GM12878 (cell line): ENCODE results near the gene RARG. TPM values are rescaled to one million over a fixed set of nuclear protein-coding genes. Genes with fewer than 3 reads are reported as not detected.

Experiments
- ATAC-seq: fragments of 200-7000 bp; cut with Tn5 transposase; 3 replicates; pipeline ENCODE4 v1.9.1; 2020; ENCODE audit warnings: mild to moderate bottlenecking, moderate library complexity
- BruUV-seq: library from RNA; stranded (reverse); fragments of 400-500 nt; replicated peaks from 2 replicates; lab custom pipeline; 2021; lab: Mats Ljungman, UMichigan
- CTCF ChIA-PET: fragments of 300-600 bp; sonication (Branson Sonifier 250); formaldehyde crosslinking; extraction: SDS; loops from one replicate; lab custom pipeline; 2021; ENCODE audit warnings: inconsistent platforms; lab: Yijun Ruan, JAX
- POLR2A ChIA-PET: fragments of 350-600 bp; formaldehyde crosslinking; extraction: SDS; loops from one replicate; lab custom pipeline; 2021; ENCODE audit warnings: inconsistent platforms; lab: Charles Lee
- RAD21 ChIA-PET: fragments of 300-600 bp; sonication (Branson Sonifier 250); formaldehyde crosslinking; loops from one replicate; lab custom pipeline; 2023; ENCODE audit warnings: antibody characterized with exemption; ENCODE audit not compliant: unreplicated experiment; lab: Charles Lee
- SMC1A ChIA-PET: fragments of 300-600 bp; sonication (Branson Sonifier 250); formaldehyde crosslinking; loops from one replicate; lab custom pipeline; 2023; ENCODE audit not compliant: unreplicated experiment, uncharacterized antibody; lab: Charles Lee
- DNase-seq: peaks from one replicate; pipeline ENCODE4 v3.0.0-alpha.2; 2011; ENCODE audit warnings: low read depth, low spot score
- FAIRE-seq: peaks from 3 replicates; lab custom pipeline; 2011; peaks lifted over from hg19 to GRCh38; lab: Jason Lieb, UNC
- H2AFZ ChIP-seq: 2 replicates; pipeline ENCODE4 v1.6.0; 2011; ENCODE audit warnings: low read depth, low read length, control low read depth; ENCODE audit not compliant: control insufficient read depth
- H3K27ac ChIP-seq: 2 replicates; pipeline ENCODE4 v1.5.1; 2011; ENCODE audit warnings: control low read depth; ENCODE audit not compliant: control insufficient read depth, insufficient read depth
- H3K27me3 ChIP-seq, 2 experiments: replicated peaks in 1 of 2; 2 replicates each; pipeline versions ENCODE4 v1.6.0 to v1.6.1; 2011; ENCODE audit warnings: low read length in 1 of 2; ENCODE audit not compliant: control insufficient read depth in 2 of 2, insufficient read depth in 2 of 2
- H3K36me3 ChIP-seq, 2 experiments: 2 replicates each; pipeline ENCODE4 v1.5.1; 2011; ENCODE audit warnings: low read length in 1 of 2; ENCODE audit not compliant: control insufficient read depth in 2 of 2, insufficient read depth in 2 of 2
- H3K4me1 ChIP-seq: 2 replicates; pipeline ENCODE4 v1.6.1; 2011; ENCODE audit warnings: mild to moderate bottlenecking, low read length, moderate library complexity, mixed read lengths; ENCODE audit not compliant: control insufficient read depth, insufficient read depth
- H3K4me2 ChIP-seq: 2 replicates; pipeline ENCODE4 v1.6.0; 2011; ENCODE audit warnings: control low read depth; ENCODE audit not compliant: control insufficient read depth, insufficient read depth
- H3K4me3 ChIP-seq: fragments of 200-600 bp; sonication (generic); 2 replicates; pipeline ENCODE4 v1.5.1; 2016
- H3K79me2 ChIP-seq: 2 replicates; pipeline ENCODE4 v1.6.0; 2011; ENCODE audit warnings: low read length; ENCODE audit not compliant: control insufficient read depth, insufficient read depth
- H3K9ac ChIP-seq: 2 replicates; pipeline ENCODE4 v1.8.0; 2011; ENCODE audit warnings: low read length, control low read depth, mixed read lengths; ENCODE audit not compliant: control insufficient read depth, insufficient read depth
- H3K9me3 ChIP-seq: replicated peaks from 3 replicates; pipeline ENCODE4 v1.5.1; 2011; ENCODE audit warnings: mild to moderate bottlenecking, low read length; ENCODE audit not compliant: control insufficient read depth, insufficient read depth
- H4K20me1 ChIP-seq: 2 replicates; pipeline ENCODE4 v1.6.0; 2011; ENCODE audit not compliant: control insufficient read depth, insufficient read depth
- DPF2 ChIP-seq: fragments of 450-650 bp; IDR thresholded peaks from 2 replicates; pipeline ENCODE4 v1.6.1; 2017; ENCODE audit warnings: mild to moderate bottlenecking
- GATAD2B ChIP-seq: fragments of 450-650 bp; conservative IDR thresholded peaks from 2 replicates; pipeline ENCODE4 v1.6.1; 2017; ENCODE audit warnings: low read depth, mild to moderate bottlenecking, moderate library complexity
- NBN ChIP-seq: fragments of 450-650 bp; IDR thresholded peaks from 2 replicates; pipeline ENCODE4 v1.6.1; 2016
- NR2C1 ChIP-seq: fragments of 450-650 bp; IDR thresholded peaks from 2 replicates; pipeline ENCODE4 v1.6.1; 2017; ENCODE audit warnings: antibody characterized with exemption, mild to moderate bottlenecking, moderate library complexity
- PKNOX1 ChIP-seq: fragments of 450-650 bp; IDR thresholded peaks from 2 replicates; pipeline ENCODE4 v1.6.1; 2016; ENCODE audit warnings: mild to moderate bottlenecking
- RCOR1 ChIP-seq: conservative IDR thresholded peaks from 2 replicates; pipeline ENCODE4 v1.6.1; 2012; ENCODE audit warnings: low read depth, low read length, improper control_type of control experiment
- SKIL ChIP-seq: fragments of 450-650 bp; IDR thresholded peaks from 2 replicates; pipeline ENCODE4 v1.6.1; 2017; ENCODE audit warnings: mild to moderate bottlenecking, low read depth, inconsistent platforms; ENCODE audit not compliant: poor library complexity, severe bottlenecking
- SMARCA5 ChIP-seq: fragments of 450-650 bp; IDR thresholded peaks from 2 replicates; pipeline ENCODE4 v1.6.1; 2017; ENCODE audit warnings: mild to moderate bottlenecking
- SREBF2 ChIP-seq: IDR thresholded peaks from 2 replicates; pipeline ENCODE4 v1.6.1; 2012; ENCODE audit warnings: mild to moderate bottlenecking, low read length
- TCF3 ChIP-seq: IDR thresholded peaks from 2 replicates; pipeline ENCODE4 v1.6.1; 2012; ENCODE audit warnings: low read depth, mild to moderate bottlenecking, low read length, borderline replicate concordance; ENCODE audit not compliant: insufficient read depth
- WGBS: methylation state at CpG from one replicate; pipeline ENCODE4 v1.1.6; 2016; ENCODE audit warnings: low lambda C conversion rate; ENCODE audit not compliant: insufficient replicate concordance, insufficient coverage; ENCODE audit errors: missing lambda C conversion rate; 5-methylcytosine and 5-hydroxymethylcytosine counted together
- in situ Hi-C: fragments of 300-500 bp; cut with MboI; formaldehyde crosslinking; loops from 9 replicates; pipeline ENCODE4 v1.14.3; 2018; ENCODE audit warnings: mixed read lengths
- intact Hi-C: fragments of 100-400 bp; cut with micrococcal nuclease; formaldehyde crosslinking; loops from one replicate; pipeline ENCODE4 v1.14.2; 2022; ENCODE audit not compliant: unreplicated experiment
- polyA plus RNA-seq, 11 experiments: library from polyadenylated mRNA; depleted of rRNA in 4 of 11; unstranded in 6 of 11; stranded (reverse) in 5 of 11; fragments of >200 nt; fragmentation: Nextera tagmentation in 4 of 11; fragmentation: Illumina TruSeq in 1 of 11; extraction: Ambion mirVana in 4 of 11; extraction: Trizol in 1 of 11; gene quantifications; 1 replicate in 1 of 11; 2 replicates in 10 of 11; pipeline versions ENCODE4 v1.2.1 to v1.2.3, GENCODE V29; 2011 to 2016; ENCODE audit warnings: inconsistent platforms in 2 of 11, missing spikeins in 2 of 11, low read depth in 1 of 11
- total RNA-seq, 4 experiments: library from RNA; depleted of rRNA in 3 of 4; stranded (reverse); fragments of >200 nt in 3 of 4; fragmentation: Illumina TruSeq in 1 of 4; extraction: Trizol in 1 of 4; gene quantifications; 2 replicates each; pipeline versions ENCODE4 v1.2.1 to v1.2.3, GENCODE V29; 2013 to 2021
- TF ChIP-seq, protein P1 (sequence below): fragments of 450-650 bp; IDR thresholded peaks from 2 replicates; pipeline ENCODE4 v1.6.1; 2018; ENCODE audit warnings: borderline replicate concordance, mild to moderate bottlenecking; ENCODE audit not compliant: partially characterized antibody
- TF ChIP-seq, protein P2 (sequence below): fragments of 450-650 bp; IDR thresholded peaks from 2 replicates; pipeline ENCODE4 v1.6.1; 2017; ENCODE audit warnings: low read depth, mild to moderate bottlenecking, moderate library complexity

RARG gene
- total and polyA plus RNA-seq, 10 of the 15 experiments (the other 5 are each of a cell fraction or from before 2014, with no cell fraction given): 0.27 to 8.1 (median 4.1) TPM

GRCh38 chr12:53251477-53252348 lies 19.7 kb upstream of the RARG start:
- 3% methylated on average over 36 of the region's 51 CpGs for WGBS
- peak overlapping the region; percentile 66 for H3K27ac ChIP-seq
- H3K9me3 ChIP-seq: no peaks in the 10 kb centered on the region
- peaks cover 28% of the 10 kb centered on the region for H3K4me1 ChIP-seq
- peaks cover 13% of the 10 kb centered on the region for H3K79me2 ChIP-seq
- ChIA-PET RAD21 (interaction anchor here (0.7 to 4.3 kb wide), 21 partner anchors 17 to 186 kb away, joined by 3 to 101 read pairs (median 4); partner anchors contain the start of genes CSAD, ESPL1, PFDN5 and ZNF740), SMC1A (interaction anchor here (0.5 to 6.4 kb wide), 15 partner anchors 12 to 186 kb away, joined by 3 to 63 read pairs (median 5); partner anchors contain the start of gene ESPL1), CTCF (interaction anchor here (0.7 to 7.4 kb wide), 24 partner anchors 9 to 93 kb away, joined by 3 to 136 read pairs (median 5); partner anchors contain the start of genes AAAS, ESPL1, ITGB7 and MYG1), POLR2A (interaction anchor here (0.8 to 4.0 kb wide), 6 partner anchors 17 to 53 kb away, joined by 3 to 19 read pairs (median 4); partner anchors contain the start of genes ESPL1 and PFDN5)
- intact Hi-C loops: loop anchor here (2.0 kb wide), 2 partner anchors 31 to 39 kb away; no protein-coding TSS in a partner anchor
- no peaks in the 10 kb centered on the region for H4K20me1 ChIP-seq
- H3K36me3 ChIP-seq: peaks cover 0 to 4% of the 10 kb centered on the region in 2 experiments; a peak in 1 of 4 replicates
- peak overlapping the region; percentile 99 for H3K4me3 ChIP-seq
- in situ Hi-C loops: no loop called here
- H3K9ac ChIP-seq: peak overlapping the region; percentile 91
- DNase-seq (peak; percentile 24), FAIRE-seq (peak; percentile 87), ATAC-seq (peak; percentile 92)
- BruUV-seq: TSS peak; percentile 90
- peak overlapping the region; percentile 97 for H2AFZ ChIP-seq
- H3K4me2 ChIP-seq: peak overlapping the region; percentile 73
- no peaks in the 10 kb centered on the region for H3K27me3 ChIP-seq
- TF ChIP-seq TCF3 (0 out of 2 replicates have a peak, but pooled peaks have one; percentile 13), PKNOX1 (peak; percentile 71; the same call in 1 of the 2 replicates), RCOR1 (no peak), SREBF2 (no peak), GATAD2B (peak; percentile 67; the same call in 1 of the 2 replicates), NR2C1 (peak; percentile 10; the same call in 1 of the 2 replicates), DPF2 (0 out of 2 replicates have a peak, but pooled peaks have one; percentile 33), SMARCA5 (peak; percentile 92), NBN (peak; percentile 37; the same call in 1 of the 2 replicates), SKIL (peak; percentile 25)
- TF ChIP-seq, protein P1, sequence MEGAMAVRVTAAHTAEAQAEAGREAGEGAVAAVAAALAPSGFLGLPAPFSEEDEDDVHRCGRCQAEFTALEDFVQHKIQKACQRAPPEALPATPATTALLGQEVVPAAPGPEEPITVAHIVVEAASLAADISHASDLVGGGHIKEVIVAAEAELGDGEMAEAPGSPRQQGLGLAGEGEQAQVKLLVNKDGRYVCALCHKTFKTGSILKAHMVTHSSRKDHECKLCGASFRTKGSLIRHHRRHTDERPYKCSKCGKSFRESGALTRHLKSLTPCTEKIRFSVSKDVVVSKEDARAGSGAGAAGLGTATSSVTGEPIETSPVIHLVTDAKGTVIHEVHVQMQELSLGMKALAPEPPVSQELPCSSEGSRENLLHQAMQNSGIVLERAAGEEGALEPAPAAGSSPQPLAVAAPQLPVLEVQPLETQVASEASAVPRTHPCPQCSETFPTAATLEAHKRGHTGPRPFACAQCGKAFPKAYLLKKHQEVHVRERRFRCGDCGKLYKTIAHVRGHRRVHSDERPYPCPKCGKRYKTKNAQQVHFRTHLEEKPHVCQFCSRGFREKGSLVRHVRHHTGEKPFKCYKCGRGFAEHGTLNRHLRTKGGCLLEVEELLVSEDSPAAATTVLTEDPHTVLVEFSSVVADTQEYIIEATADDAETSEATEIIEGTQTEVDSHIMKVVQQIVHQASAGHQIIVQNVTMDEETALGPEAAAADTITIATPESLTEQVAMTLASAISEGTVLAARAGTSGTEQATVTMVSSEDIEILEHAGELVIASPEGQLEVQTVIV: peak; percentile 63
- TF ChIP-seq, protein P2, sequence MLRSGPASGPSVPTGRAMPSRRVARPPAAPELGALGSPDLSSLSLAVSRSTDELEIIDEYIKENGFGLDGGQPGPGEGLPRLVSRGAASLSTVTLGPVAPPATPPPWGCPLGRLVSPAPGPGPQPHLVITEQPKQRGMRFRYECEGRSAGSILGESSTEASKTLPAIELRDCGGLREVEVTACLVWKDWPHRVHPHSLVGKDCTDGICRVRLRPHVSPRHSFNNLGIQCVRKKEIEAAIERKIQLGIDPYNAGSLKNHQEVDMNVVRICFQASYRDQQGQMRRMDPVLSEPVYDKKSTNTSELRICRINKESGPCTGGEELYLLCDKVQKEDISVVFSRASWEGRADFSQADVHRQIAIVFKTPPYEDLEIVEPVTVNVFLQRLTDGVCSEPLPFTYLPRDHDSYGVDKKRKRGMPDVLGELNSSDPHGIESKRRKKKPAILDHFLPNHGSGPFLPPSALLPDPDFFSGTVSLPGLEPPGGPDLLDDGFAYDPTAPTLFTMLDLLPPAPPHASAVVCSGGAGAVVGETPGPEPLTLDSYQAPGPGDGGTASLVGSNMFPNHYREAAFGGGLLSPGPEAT: peak; percentile 72; the same call in 1 of the 2 replicates
